Stimulated activated CD8-positive, alpha-beta memory T cell treated with anti-CD3 and anti-CD28 coated beads, Interleukin-2, amount 100 ng/mL, for 48 hours (primary cell): Measurements from ENCODE around the gene MAK.
A peak's percentile ranks its signal among the peaks of the same experiment; 100 is the strongest.
"Not testable (repeated sequence)": the region's sequence is repeated elsewhere in the genome, so short reads cannot be mapped to it uniquely, and the experiment has no call there.

Experiments
- DNase-seq, 2 donors: peaks; one replicate each; pipeline ENCODE4 v3.0.0-alpha.2; 2020; ENCODE audit warnings: low read depth in 2 of 2

The MAK gene, protein sequence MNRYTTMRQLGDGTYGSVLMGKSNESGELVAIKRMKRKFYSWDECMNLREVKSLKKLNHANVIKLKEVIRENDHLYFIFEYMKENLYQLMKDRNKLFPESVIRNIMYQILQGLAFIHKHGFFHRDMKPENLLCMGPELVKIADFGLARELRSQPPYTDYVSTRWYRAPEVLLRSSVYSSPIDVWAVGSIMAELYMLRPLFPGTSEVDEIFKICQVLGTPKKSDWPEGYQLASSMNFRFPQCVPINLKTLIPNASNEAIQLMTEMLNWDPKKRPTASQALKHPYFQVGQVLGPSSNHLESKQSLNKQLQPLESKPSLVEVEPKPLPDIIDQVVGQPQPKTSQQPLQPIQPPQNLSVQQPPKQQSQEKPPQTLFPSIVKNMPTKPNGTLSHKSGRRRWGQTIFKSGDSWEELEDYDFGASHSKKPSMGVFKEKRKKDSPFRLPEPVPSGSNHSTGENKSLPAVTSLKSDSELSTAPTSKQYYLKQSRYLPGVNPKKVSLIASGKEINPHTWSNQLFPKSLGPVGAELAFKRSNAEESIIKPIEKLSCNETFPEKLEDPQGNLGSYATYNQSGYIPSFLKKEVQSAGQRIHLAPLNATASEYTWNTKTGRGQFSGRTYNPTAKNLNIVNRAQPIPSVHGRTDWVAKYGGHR

DNA sequence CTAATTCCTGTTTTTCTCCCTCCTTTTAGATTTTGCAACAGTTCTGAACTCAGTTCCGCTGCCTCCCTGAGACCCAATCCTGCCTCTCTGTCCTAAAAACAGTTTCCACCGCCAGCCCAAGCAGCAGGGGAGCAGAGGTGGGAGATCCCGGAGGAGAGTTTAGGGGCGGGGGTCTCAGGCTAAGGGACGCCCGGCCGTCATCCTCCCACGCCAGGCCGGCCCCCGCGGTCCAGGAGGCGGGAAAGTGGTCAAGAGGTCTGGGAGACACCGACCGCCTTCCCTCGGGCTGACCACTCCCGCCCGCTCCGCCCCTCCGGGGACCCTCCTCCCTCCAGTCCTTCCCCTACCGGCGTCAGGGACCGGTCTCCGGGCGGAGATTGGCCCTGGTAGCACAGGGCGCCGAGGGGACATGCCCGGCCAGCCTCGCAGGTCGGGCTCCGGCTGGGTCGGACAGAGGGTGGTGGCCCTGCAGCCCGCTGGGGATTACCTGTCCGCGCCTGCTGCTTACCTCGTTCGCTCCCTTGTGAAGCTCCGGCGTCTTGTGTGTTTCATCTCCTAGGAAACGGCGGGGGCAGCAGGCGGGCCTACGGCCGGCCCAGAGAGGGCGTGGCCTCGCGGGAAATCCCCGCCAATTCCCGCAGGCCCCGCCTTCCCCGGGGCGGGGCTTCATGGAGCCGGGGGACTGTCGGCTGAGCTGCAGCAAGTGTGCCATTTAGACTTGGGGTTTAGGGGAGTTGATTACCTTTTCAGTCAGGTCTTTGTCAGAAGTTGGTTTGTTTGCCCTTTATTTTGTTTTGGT, at the start of gene MAK:
Gene MAK (minus strand): TSS at position 545 of the 799 bp plus-strand sequence. CDS start 7,891 bp downstream, outside the sequence.
- DNase-seq: peak; percentile 75 to 76

DNA sequence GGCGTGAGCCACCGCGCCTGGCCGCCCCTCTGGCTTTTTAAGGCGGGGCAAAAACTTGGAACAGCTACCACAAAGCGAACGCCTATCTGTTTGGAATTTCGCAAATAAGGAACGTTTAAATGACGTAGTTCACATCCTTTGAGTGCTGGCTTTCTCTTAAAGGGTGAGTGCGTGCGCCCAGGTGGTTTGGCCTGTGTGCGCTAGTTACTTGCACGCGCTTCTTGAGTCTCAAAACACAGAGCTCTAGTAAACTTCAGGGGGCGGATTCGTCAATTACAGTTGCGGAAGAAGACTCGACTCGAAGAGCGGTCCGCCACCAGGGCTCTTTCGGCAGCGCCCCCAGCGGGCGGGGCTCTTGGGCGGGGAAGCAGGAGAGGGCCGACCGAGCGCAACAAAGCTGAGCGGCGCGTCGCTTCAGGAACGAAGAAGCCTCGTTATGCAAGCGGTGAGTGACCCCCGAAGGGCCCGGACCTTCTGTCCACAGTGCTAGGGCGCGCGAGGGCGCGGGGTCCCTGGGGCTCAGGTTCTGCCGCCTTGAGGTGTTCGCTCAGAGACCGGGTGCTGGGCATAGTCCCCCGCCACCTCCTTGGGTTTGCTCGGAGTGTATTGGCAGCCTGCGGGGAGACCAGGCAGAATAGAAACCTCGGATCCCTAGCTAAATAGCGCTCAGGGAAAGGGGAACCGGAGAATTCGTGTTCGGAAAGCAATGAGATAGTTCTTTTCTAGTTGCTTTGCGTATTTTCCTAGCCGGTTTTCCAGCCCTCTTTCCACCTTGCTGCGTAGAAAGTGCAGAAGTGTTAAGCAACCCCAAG, 48.6 kb upstream of the MAK start, which contains the start of gene SYCP2L:
Gene SYCP2L (plus strand): TSS at position 362 of the 812 bp plus-strand sequence. CDS start 75 bp downstream, at position 437.
- DNase-seq: peak in 1 of 2 donors; percentile 21

DNA sequence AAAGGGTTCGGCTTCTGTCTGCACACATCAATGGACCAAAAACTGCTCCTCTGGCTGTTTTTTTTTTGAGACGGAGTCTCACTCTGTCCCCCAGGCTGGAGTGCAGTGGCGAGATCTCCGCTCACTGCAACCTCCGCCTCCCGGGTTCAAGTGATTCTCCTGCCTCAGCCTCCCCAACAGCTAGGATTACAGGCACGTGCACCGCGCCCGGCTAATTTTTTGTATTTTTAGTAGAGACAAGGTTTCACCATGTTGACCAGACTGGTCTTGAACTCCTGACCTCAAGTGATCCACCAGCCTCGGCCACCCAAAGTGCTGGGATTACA, 48.0 kb upstream of the MAK start:
- not testable (repeated sequence) for DNase-seq

DNA sequence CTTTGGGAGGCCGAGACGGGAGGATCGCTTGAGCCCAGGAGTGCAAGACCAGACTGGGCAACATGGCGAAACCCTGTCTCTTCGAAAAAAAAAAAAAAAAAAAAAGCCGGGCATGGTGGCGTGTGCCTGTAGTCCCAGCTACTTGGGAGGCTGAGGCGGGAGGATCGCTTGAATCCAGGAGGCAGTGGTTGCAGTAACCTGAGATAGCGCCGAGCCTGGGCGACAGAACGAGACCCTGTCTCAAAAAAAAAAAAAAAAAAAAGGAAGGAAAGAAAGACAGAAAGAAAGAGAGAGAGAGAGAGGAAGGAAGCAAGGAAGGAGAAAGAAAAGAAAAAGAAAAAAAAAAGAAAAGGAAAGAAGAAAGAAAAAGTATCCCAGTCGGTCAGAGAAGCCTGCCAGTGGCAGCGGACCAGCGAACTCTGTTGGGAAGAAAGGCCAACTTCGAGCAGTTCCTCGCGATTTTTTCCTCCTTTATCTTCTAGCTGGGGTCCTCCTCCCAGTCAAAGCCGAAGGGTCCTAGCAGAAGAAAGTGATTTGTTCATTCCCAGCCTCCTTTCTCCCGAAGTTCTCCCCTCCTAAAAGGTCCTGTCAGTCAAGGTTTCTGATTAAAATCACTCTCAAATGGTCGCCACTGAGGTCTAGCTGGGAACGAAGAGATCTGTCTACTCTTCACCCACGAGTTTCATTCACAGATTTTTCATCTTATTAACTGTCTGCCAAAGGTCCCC, 46.1 kb upstream of the MAK start:
- DNase-seq: no peak

DNA sequence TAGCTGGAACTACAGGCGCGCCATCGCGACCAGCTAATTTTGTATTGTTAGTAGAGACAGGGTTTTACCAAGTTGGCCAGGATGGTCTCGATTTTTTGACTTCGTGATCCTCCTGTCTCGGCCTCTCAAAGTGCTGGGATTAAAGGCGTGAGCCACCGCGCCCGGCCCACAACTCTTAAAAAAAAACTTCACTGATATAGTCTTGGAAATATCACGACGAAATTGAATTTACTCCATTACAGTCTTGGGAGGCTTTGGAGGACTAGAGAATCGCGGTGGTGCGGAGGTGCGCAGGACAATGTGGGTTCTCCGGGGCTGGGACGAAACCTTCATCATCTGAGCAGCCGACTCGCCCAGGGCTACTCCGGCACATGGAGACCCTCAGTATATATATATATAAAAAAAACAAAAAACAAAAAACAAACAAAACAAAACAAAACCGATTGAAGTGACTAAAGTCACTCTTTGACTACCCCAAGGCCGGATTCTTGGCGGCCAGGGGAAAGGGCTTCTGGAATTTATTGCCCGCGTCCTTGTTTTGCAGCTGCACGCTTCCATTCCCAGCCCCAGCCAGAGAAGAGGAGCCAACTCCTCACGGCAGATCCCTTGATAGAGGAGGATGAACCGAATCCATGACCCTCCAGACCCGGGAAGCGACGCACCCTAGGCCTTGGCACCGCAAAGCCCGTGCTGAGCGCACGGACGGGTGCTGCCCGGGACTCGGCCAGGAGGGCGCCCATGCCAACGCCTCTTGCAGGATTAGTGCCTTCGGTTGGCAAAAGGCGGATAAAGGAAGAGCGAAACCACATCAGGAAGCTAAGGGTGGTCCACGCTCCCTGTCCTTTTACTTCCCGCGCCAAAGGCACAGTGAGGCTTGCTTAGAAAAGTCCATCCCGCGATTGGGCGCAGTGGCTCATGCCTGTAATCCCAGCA, 45.2 kb upstream of the MAK start:
- DNase-seq: no peak

DNA sequence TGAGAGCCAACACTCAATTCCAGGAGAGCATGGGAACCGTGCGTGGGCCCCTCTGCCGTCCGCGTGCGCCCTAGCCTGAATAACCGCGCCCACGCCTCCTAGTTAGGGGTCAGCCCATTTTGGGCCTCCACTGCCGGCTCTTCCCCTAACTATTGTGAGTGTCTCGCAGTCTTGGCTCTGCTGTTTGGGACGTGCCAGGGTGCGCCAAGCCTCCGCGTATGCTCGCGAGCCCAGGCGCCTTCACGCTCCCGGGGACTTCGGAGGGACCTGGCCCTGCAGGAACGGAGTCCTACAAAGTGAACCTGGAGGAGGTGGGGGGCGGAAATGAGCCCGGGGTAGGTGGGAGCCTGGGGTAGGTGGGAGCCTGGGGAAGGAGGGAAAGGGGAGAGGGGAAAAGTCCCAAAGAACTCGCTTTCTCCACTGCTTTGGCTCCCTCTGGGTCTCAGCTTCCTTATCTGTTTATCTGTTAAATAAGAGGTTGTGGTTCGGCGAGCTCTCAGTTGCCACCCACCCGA, 44.4 kb upstream of the MAK start:
- no peak for DNase-seq

DNA sequence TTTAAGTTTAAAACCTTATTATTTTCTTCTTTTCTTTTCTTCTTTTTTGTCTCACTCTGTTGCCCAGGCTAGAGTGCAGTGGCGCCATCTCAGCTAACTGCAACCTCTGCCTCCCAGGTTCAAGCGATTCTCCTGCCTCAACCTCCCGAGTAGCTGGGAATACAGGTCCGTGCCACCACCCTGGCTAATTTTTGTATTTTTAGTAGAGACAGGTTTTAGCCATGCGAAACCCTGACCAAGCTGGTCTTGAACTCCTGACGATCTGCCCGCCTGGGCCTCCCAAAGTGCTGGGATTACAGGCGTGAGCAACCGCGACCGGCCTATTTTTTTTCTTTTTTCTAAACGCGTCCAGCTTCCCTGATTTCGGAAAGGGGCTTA, 43.9 kb upstream of the MAK start:
- not testable (repeated sequence) for DNase-seq

DNA sequence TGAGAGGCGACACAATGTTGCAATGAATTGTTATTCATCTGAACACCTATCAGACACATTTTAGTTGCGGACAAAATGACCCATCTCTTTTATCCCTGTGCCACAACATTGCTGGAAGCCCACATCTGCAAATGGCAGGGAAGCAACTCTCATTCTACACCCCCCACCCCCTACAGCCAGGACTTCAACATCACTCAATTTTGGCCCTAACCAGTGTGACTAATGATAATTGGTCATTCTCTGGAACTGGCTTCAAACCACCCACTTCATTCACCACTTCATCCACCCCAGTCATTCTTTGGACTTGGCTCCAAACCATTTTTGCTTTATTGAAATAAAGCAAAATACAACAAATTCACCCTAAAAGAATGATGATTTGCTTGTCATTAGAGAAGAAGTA, 42.0 kb upstream of the MAK start:
- no peak for DNase-seq

DNA sequence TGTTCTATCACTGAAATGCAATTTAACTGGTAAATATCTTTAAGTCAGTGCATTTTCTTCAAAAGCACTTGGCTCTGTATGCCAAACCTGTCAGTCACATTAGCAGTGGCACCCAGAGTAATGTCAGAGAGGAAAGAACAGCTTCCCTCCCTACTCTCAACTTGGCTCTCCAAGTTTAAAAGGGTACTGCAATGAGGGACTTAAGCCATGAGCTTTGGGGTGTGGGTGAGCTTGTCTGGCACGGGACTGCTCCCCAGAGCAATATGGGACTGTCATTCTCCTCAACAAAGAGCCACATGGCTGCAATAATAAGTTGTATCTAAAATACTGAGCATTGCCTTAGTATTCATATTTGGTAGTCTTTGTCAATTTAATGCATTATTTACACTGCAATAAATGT, 39.5 kb upstream of the MAK start:
- DNase-seq: no peak

DNA sequence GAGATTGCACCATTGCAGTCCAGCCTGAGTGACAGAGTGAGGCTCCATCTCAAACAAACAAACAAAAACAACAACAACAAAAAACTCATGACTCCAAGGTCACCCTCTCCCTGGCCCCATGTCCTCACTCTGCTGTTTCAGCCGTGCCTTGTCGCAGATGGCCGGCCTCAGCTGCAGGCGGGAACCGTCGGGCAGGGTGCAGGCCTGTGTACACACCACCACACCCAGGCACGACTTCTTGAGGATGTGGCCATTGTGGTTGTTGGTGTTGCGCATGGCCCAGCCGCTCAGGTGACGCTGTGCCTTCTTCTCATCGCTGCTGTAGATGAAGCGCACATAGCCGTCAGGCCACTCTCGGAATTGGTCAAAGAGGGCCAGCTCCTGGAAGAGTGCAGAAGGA, 38.7 kb upstream of the MAK start:
- no peak for DNase-seq

DNA sequence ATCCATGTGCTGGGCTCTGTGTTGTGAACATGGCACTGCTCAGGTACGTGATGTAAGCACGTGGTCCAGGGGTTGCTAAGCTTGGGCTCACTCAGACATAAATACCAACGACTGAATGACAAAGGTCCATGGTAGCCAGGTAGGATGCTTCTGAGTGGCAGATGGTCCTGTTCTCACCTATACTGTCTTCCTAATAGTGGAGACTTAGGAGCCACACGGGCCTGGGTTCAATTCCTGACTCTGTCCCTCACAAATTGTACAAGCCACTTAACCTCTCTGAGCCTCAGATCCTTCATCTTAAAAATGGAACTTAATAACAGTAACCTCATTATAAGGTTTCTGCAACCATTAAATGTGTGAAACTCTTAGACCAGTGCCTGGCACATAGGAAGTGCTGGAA, 36.7 kb upstream of the MAK start:
- DNase-seq: no peak

DNA sequence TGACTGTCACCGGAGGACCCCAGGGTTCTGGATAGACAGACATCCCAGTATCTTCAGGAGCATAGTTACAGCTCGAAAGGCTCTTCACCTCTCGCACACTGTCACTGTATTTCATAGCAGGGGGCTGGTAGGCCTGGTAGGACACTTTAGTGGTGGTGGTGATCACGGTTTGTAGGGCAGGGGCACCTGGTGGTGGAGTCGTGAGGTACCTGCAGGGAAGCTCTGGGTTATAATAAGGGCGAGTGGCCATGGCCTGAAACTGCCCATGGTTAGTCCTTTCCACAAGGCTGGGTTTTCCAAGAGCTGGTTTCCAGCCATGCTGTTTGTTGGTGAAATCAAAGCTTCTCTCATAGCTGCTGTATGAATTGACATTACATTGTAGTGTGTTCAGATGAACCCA, 35.9 kb upstream of the MAK start:
- no peak for DNase-seq

DNA sequence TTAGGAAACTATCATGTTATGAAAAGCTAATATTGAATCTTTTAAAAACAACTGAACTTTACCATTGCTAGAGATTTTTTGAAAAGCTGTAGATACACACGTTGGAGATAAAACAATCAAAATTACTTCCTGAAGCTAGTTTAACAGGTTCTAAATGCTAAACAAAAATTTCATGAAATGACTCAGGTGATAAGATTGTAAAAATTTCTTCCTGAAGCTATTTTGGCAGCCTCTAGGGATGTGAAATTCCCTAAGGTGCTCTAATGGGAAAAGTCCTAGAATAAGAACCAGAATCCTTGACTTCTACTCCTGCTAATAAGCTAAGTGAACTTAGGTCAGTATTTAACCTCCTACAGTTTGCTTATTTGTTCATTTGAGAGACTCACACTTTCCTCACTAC, 35.0 kb upstream of the MAK start:
- DNase-seq: no peak

DNA sequence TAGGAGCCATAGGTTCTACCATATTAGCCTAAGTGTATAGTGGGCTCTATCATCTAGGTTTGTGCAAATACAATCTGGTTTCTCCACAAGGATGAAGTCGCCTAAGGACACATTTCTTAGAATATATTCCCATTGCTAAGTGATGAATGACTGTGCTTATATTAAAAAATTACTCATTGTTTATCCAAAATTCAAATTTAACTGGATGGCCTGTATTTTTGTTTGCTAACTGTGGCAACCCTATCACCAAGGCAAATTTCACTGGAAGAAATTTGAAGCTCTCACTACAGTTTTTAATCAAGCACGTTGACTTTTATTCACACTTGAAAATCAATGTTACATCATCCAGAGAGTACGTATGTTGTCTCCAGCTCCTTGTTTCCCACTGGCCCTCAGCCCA, 29.6 kb upstream of the MAK start:
- DNase-seq: no peak

DNA sequence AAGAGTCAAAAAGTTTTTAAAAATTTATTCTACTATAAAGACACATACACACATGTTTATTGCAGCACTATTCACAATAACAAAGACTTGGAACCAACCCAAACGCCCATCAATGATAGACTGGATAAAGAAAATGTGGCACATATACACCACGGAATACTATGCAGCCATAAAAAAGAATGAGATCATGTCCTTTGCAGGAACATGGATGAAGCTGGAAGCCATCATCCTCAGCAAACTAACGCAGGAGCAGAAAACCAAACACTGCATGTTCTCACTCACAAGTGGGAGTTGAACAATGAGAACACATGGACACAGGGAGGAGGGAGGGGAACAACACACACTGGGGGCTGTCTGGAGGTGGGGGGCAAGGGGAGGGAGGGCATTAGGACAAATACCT, 28.4 kb upstream of the MAK start:
- DNase-seq: not testable (repeated sequence)

DNA sequence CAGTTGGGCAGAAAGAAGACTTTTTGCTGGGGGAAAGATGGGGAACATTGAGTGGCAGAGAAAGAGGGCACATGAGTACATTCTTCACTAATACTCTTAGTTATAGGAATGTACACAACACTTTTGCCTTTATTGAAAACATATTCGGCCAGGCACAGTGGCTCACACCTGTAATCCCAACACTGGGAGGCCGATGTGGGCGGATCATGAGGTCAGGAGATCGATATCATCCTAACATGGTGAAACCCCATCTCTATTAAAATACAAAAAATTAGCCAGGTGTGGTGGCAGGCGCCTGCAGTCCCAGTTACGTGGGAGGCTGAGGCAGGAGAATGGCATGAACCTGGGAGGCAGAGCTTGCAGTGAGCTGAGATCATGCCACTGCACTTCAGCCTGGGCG, 24.7 kb upstream of the MAK start:
- not testable (repeated sequence) for DNase-seq

DNA sequence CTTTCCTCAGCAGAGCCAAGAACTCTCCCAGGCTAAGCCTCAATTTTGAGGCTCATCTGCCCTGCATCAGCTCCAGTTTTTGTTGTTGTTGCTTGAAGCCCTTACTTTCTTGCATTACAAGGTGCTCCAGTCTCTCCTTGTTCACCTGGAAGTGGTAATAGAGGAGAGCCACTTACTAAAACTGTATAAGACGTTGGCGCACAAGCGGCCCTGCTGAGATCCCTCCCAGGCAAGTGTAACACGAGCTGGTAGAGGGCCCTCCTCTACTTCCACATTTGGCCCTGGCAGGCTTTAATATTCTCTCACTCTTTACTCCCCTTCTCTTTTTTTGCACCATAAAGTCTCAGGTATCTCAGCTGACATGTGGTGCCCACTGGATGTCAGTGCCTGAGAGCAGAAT, 24.0 kb upstream of the MAK start:
- DNase-seq: no peak

DNA sequence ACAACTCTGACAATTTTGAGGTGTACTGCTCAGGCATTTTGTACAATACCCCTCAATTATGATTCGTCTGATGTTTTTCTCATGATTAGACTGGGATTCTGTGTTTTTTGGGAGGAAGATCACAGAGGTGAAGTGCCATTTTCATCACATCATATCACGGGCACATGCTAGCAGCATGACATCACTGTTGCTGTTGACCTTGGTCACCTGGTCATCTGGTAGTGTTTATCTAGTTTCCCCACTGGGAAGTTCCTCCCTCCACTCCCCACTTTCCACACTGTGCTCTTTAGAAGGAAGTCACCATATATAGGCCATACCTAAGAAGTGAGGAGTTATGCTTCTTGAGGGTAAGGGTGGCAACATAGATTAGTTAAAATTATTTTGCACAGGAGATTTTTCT, 22.7 kb upstream of the MAK start:
- DNase-seq: no peak

DNA sequence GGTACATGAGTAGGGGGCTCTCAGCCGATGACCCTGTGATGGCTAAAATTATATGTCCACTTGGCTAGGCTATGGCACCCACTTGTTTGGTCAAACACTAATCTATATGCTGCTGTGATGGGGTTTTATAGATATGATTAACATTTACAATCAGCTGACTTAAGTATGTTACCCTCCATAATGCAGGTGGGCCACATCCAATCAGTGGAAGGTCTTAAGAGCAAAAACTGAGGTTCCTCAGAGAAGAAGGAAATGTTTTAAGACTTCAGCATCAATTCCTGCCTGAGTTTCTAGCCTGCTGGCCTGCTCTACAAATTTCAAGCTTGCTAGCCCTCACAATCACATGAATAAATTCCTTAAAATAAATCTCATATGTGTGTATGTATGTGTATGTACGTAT, 18.9 kb upstream of the MAK start:
- DNase-seq: no peak
